Panc1 (cell line): ENCODE measurements around the gene RHBDD1. TPM values are rescaled to one million over a fixed set of nuclear protein-coding genes. Genes with fewer than 3 reads are reported as not detected.

Source experiments
- ATAC-seq: fragments of 200-7000 bp; cut with Tn5 transposase; 2 replicates; pipeline ENCODE4 v1.9.1; 2020; ENCODE audit warnings: mild to moderate bottlenecking, moderate library complexity
- BruUV-seq: library from RNA; stranded (reverse); fragments of 400-500 nt; replicated peaks from 2 replicates; lab custom pipeline; 2021; lab: Mats Ljungman, UMichigan
- CTCF ChIA-PET: fragments of 300-600 bp; sonication (Branson Sonifier 250); formaldehyde crosslinking; loops from one replicate; lab custom pipeline; 2022; ENCODE audit warnings: antibody characterized with exemption; lab: Charles Lee
- POLR2A ChIA-PET: fragments of 300-600 bp; sonication (Branson Sonifier 250); formaldehyde crosslinking; loops from one replicate; lab custom pipeline; 2022; ENCODE audit warnings: antibody characterized with exemption; lab: Charles Lee
- DNase-seq: peaks from one replicate; pipeline ENCODE4 v3.0.0-alpha.2; 2010; ENCODE audit warnings: low read depth, low spot score
- H3K27ac ChIP-seq: 2 replicates; pipeline ENCODE4 v1.5.1; 2011; ENCODE audit warnings: mild to moderate bottlenecking, low read length, inconsistent platforms
- H3K27me3 ChIP-seq: fragments of 200-500 bp; sonication (Bioruptor generic); 2 replicates; pipeline ENCODE4 v1.6.0; 2014; ENCODE audit warnings: low read length, inconsistent platforms; ENCODE audit not compliant: control insufficient read depth, insufficient read depth
- H3K36me3 ChIP-seq: fragments of 200-500 bp; sonication (Bioruptor generic); 2 replicates; pipeline ENCODE4 v1.5.1; 2014; ENCODE audit warnings: inconsistent platforms, mild to moderate bottlenecking, low read length, moderate library complexity; ENCODE audit not compliant: control insufficient read depth, insufficient read depth
- H3K4me1 ChIP-seq: 2 replicates; pipeline ENCODE4 v1.5.1; 2011; ENCODE audit warnings: inconsistent platforms, mild to moderate bottlenecking, low read length, moderate library complexity; ENCODE audit not compliant: control insufficient read depth, insufficient read depth
- H3K4me3 ChIP-seq, 2 experiments: 2 replicates each; pipeline ENCODE4 v1.5.1; 2011 to 2012; ENCODE audit warnings: low read depth in 2 of 2, low read length in 2 of 2, mild to moderate bottlenecking in 2 of 2, inconsistent platforms in 1 of 2, moderate library complexity in 1 of 2
- H3K9me3 ChIP-seq: fragments of 200-500 bp; sonication (Bioruptor generic); 2 replicates; pipeline ENCODE4 v1.5.1; 2014; ENCODE audit warnings: low read depth, mild to moderate bottlenecking, inconsistent platforms, low read length, moderate library complexity; ENCODE audit not compliant: control insufficient read depth, insufficient read depth
- POLR2AphosphoS5 ChIP-seq: IDR thresholded peaks from 2 replicates; pipeline ENCODE4 v1.6.1; 2012; ENCODE audit warnings: mild to moderate bottlenecking, low read depth, low read length, moderate library complexity
- REST ChIP-seq, 2 experiments: IDR thresholded peaks; 2 replicates each; pipeline ENCODE4 v1.6.1; 2011 to 2012; ENCODE audit warnings: low read depth in 2 of 2, control low read depth in 1 of 2, low read length in 1 of 2, mild to moderate bottlenecking in 1 of 2, moderate library complexity in 1 of 2; ENCODE audit not compliant: insufficient read depth in 1 of 2
- SIN3A ChIP-seq: IDR thresholded peaks from 2 replicates; pipeline ENCODE4 v1.6.1; 2012; ENCODE audit warnings: low read depth, mild to moderate bottlenecking, low read length, moderate library complexity, borderline replicate concordance; ENCODE audit not compliant: insufficient read depth
- TCF7L2 ChIP-seq: IDR thresholded peaks from 2 replicates; pipeline ENCODE4 v1.6.1; 2011; ENCODE audit warnings: mild to moderate bottlenecking, low read depth, low read length, inconsistent platforms
- in situ Hi-C: cut with HindIII; loops from 2 replicates; pipeline ENCODE4 v1.10.0; 2016; ENCODE audit warnings: low sequenced_read_pairs, low pct_unique_long_range_greater_than_20kb
- intact Hi-C: fragments of 100-400 bp; cut with micrococcal nuclease; formaldehyde crosslinking; loops from one replicate; pipeline ENCODE4 v1.10.0; 2022; ENCODE audit not compliant: unreplicated experiment
- total RNA-seq: library from RNA; stranded (reverse); gene quantifications from one replicate; pipeline ENCODE4 v1.2.1, GENCODE V29; 2021; ENCODE audit not compliant: unreplicated experiment
- TF ChIP-seq, protein P1 (sequence below): fragments of 450-650 bp; IDR thresholded peaks from 2 replicates; pipeline ENCODE4 v1.5.1; 2017; ENCODE audit warnings: mild to moderate bottlenecking

Gene RHBDD1
- total RNA-seq, 1 experiment from 2014 or later = 25.3 TPM

GRCh38 chr2:226910384-226910783 lies 74.5 kb downstream of the RHBDD1 start:
- TF ChIP-seq POLR2AphosphoS5 (no peak), REST (IDR thresholded peaks at IDR 0.05; ENCODE audit: insufficient read depth in 1 of 2, low read depth in 2 of 2, low read length in 1 of 2) (no peak), SIN3A (no peak), TCF7L2 (no peak)
- TF ChIP-seq, protein P1, sequence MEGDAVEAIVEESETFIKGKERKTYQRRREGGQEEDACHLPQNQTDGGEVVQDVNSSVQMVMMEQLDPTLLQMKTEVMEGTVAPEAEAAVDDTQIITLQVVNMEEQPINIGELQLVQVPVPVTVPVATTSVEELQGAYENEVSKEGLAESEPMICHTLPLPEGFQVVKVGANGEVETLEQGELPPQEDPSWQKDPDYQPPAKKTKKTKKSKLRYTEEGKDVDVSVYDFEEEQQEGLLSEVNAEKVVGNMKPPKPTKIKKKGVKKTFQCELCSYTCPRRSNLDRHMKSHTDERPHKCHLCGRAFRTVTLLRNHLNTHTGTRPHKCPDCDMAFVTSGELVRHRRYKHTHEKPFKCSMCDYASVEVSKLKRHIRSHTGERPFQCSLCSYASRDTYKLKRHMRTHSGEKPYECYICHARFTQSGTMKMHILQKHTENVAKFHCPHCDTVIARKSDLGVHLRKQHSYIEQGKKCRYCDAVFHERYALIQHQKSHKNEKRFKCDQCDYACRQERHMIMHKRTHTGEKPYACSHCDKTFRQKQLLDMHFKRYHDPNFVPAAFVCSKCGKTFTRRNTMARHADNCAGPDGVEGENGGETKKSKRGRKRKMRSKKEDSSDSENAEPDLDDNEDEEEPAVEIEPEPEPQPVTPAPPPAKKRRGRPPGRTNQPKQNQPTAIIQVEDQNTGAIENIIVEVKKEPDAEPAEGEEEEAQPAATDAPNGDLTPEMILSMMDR = no peak
- POLR2A ChIA-PET = no interaction called here
- H3K36me3 ChIP-seq = no peaks in the 10 kb centered on the region
- ATAC-seq (no peak), DNase-seq (no peak)
- BruUV-seq = no TSS peak
- H3K9me3 ChIP-seq = no peaks in the 10 kb centered on the region
- CTCF ChIA-PET = no interaction called here
- no peak overlapping the region for H3K4me3 ChIP-seq
- H3K27ac ChIP-seq = no peak overlapping the region
- in situ Hi-C loops (no loop called here), intact Hi-C loops (no loop called here)
- no peaks in the 10 kb centered on the region for H3K27me3 ChIP-seq
- no peaks in the 10 kb centered on the region for H3K4me1 ChIP-seq

DNA sequence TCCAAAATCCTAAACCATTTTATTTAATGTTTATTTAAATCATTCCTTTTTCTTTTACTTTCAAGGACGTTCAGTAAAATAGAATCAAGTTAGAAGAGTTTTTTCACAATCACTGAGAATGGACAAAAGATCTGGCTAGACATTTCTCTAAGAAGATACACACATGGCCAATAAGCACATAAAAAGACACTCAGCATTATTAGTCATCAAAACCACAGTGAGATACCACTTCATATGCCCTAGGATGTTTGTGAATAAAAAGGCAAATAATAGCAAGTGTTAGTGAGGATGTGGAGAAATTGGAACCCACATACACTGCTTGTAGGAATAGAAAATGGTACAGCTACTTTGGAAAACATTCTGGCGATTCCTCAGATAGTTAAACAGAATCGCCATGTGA lies 76.1 kb downstream of the RHBDD1 start:
- no peak overlapping the region for H3K27ac ChIP-seq
- in situ Hi-C loops = no loop called here
- H3K27me3 ChIP-seq = no peaks in the 10 kb centered on the region
- no peaks in the 10 kb centered on the region for H3K9me3 ChIP-seq
- H3K36me3 ChIP-seq = no peaks in the 10 kb centered on the region
- ATAC-seq = no peak
- ChIA-PET POLR2A (no interaction called here), CTCF (no interaction called here)
- H3K4me3 ChIP-seq = no peak overlapping the region
- TF ChIP-seq SIN3A (no peak), REST (IDR thresholded peaks at IDR 0.05; ENCODE audit: insufficient read depth in 1 of 2, low read depth in 2 of 2, low read length in 1 of 2) (no peak), TCF7L2 (no peak), POLR2AphosphoS5 (no peak)
- TF ChIP-seq, protein P1 = no peak
- DNase-seq = no peak
- intact Hi-C loops = no loop called here
- H3K4me1 ChIP-seq = no peaks in the 10 kb centered on the region
- no TSS peak for BruUV-seq
